ENCODE measurements around the gene WFDC12. TPM values are rescaled to one million over a fixed set of nuclear protein-coding genes. Genes with fewer than 3 reads are reported as not detected.

WFDC12 gene
- total RNA-seq, 6 experiments from 2014 or later, result not detected

- DNase-seq (no peak), ATAC-seq (no peak)
- Histone ChIP-seq H3K27me3 (peaks cover under 1 to 4% of the 10 kb centered on the region in 2 donors), H3K4me1 (peaks cover 0 to 4% (median 0%) of the 10 kb centered on the region in 4 donors), H3K36me3 (no peaks in the 10 kb centered on the region), H3K27ac (no peak overlapping the region), H3K4me3 (no peak overlapping the region), H3K9me3 (no peaks in the 10 kb centered on the region)
- WGBS (ENCODE audit: insufficient coverage, low coverage, low lambda C conversion rate, missing lambda C conversion rate), result 36% methylated on average over 2 of the region's 2 CpGs
- TF ChIP-seq CTCF (IDR thresholded peaks at IDR 0.05) (no peak), POLR2A (IDR thresholded peaks at IDR 0.05) (no peak)
- intact Hi-C loops (cut with DNase I), result no loop called here
Measured at GRCh38 chr20:45103072-45103471, 21.2 kb downstream of the WFDC12 start.

- Histone ChIP-seq H3K27me3 (peaks cover 4 to 10% of the 10 kb centered on the region in 2 donors), H3K36me3 (no peaks in the 10 kb centered on the region)
- 40% methylated on average over 2 of the region's 6 CpGs for WGBS (ENCODE audit: insufficient coverage, low coverage, low lambda C conversion rate, missing lambda C conversion rate)
Measured at GRCh38 chr20:45101333-45101850, 22.9 kb downstream of the WFDC12 start.

GRCh38 chr20:45100563-45101245 lies 23.6 kb downstream of the WFDC12 start, which contains the start of gene KCNS1:
Gene KCNS1, minus strand, starts transcription at chr20:45101127. Its CDS starts 1,891 bp downstream, at chr20:45099236.
- intact Hi-C loops (cut with DNase I), result no loop called here

More at GRCh38 chr20:45101333-45101850, 22.9 kb downstream of the WFDC12 start:
- intact Hi-C loops (cut with DNase I), result no loop called here
- no peak for TF ChIP-seq CTCF (IDR thresholded peaks at IDR 0.05)
- ATAC-seq (peak; percentile 51 to 70 (median 57)), DNase-seq (no peak)
- Histone ChIP-seq H3K27ac (no peak overlapping the region), H3K9me3 (no peaks in the 10 kb centered on the region), H3K4me1 (peaks cover 0 to 7% (median 0%) of the 10 kb centered on the region in 4 donors), H3K4me3 (no peak overlapping the region)

GRCh38 chr20:45098103-45098773 lies 26.0 kb downstream of the WFDC12 start:
- H3K4me3 ChIP-seq, result peak overlapping the region in 1 of 3 donors; percentile 26
- H3K27ac ChIP-seq, result no peak overlapping the region
- WGBS (ENCODE audit: insufficient coverage, low coverage, low lambda C conversion rate, missing lambda C conversion rate), result no CpG with 5 or more reads among the region's 91 CpGs
- H3K9me3 ChIP-seq, result no peaks in the 10 kb centered on the region
- H3K4me1 ChIP-seq, result peaks cover 0 to 7% (median 0%) of the 10 kb centered on the region in 4 donors
- intact Hi-C loops (cut with DNase I), result loop anchor here (10.0 kb wide), 1 partner anchor 53 kb away; no protein-coding TSS in a partner anchor
- TF ChIP-seq CTCF (IDR thresholded peaks at IDR 0.05), result peak in 2 of 4 donors; percentile 12 to 23
- no peak for TF ChIP-seq POLR2A (IDR thresholded peaks at IDR 0.05)
- DNase-seq, result peak in 2 of 3 donors; percentile 38 to 65
- no peaks in the 10 kb centered on the region for H3K36me3 ChIP-seq
- ATAC-seq, result peak; percentile 25 to 58 (median 44)
- peaks cover 4 to 10% of the 10 kb centered on the region in 2 donors for H3K27me3 ChIP-seq

More at GRCh38 chr20:45100563-45101245, 23.6 kb downstream of the WFDC12 start, which contains the start of gene KCNS1:
- Histone ChIP-seq H3K4me1 (peaks cover 0 to 7% (median 0%) of the 10 kb centered on the region in 4 donors), H3K4me3 (no peak within 1 kb of the TSS), H3K9me3 (no peaks in the 10 kb centered on the region), H3K36me3 (no peaks in the 10 kb centered on the region), H3K27ac (no peak within 1 kb of the TSS), H3K27me3 (peaks cover 4 to 10% of the 10 kb centered on the region in 2 donors)
- ATAC-seq, result peak; percentile 41 to 61 (median 50)
- TF ChIP-seq CTCF (IDR thresholded peaks at IDR 0.05), result no peak
- no peak for TF ChIP-seq POLR2A (IDR thresholded peaks at IDR 0.05)
- 10% methylated on average over 8 of the region's 38 CpGs for WGBS (ENCODE audit: insufficient coverage, low coverage, low lambda C conversion rate, missing lambda C conversion rate)
- peak in 1 of 3 donors; percentile 47 for DNase-seq
